Stimulated activated CD8-positive, alpha-beta memory T cell treated with anti-CD3 and anti-CD28 coated beads, Interleukin-2, amount 100 ng/mL, for 48 hours (primary cell): ENCODE measurements around the gene SPECC1.
A peak's percentile ranks its signal among the peaks of the same experiment; 100 is the strongest.
"Not testable (repeated sequence)": the region's sequence is repeated elsewhere in the genome, so short reads cannot be mapped to it uniquely, and the experiment has no call there.

Source experiments
- DNase-seq, 2 donors: peaks; one replicate each; pipeline ENCODE4 v3.0.0-alpha.2; 2020; ENCODE audit warnings: low read depth in 2 of 2

The SPECC1 gene

DNA sequence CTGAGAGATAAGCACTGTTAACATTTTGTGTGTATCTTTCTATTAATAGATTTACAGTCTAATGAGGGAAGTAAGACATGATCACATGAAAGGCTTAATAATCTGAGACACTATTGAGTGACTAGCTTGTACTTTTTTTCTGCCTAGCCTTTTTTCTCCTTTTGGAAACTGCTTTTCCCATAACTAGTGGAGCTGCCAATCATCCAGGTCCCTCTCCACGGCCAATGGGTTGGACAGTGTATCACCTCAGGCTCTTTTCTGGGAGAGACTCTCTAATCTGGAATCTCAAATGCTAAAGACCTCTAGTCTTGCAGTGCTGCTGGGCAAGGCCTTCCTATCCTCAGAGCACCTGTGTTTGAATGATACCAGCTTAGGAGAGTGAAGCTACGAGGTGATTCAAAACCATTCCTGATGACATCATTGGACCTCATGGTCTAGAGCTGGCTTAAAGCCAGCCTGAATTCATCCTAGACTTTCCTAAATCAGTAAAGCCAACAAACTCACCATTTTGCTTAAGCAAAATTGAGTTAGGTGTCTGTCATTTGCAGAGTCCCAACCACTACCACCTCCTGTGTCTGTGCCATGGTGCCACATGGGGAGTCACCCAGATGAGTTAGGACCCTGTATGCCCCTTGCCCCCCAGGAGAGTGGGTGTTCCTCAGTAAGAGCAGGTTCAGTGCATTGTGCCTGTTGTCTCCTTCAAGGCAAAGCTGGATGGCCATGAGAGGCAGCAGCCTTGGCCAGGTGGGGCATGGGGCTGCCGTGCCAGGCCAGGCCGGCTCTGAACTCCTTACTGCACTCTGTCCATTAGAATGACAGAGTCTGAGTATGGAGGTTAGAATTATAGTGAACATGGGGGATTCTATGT lies 62.9 kb downstream of the SPECC1 start:
- DNase-seq, result no peak

DNA sequence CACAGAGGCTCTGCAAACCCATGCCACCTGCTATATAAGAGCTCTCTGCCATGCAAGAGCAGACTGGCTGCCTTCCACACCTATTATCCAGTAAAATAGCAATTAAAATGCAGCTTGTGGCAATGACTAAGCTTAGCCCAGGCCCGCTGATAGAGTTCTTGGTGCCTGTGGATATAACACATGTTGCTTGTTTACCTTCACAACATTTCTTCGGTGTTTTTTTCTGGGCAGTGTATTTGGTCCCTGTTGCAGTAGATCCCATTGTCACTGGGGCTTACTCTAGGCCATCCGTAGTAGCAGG lies 63.5 kb downstream of the SPECC1 start:
- DNase-seq, result no peak

DNA sequence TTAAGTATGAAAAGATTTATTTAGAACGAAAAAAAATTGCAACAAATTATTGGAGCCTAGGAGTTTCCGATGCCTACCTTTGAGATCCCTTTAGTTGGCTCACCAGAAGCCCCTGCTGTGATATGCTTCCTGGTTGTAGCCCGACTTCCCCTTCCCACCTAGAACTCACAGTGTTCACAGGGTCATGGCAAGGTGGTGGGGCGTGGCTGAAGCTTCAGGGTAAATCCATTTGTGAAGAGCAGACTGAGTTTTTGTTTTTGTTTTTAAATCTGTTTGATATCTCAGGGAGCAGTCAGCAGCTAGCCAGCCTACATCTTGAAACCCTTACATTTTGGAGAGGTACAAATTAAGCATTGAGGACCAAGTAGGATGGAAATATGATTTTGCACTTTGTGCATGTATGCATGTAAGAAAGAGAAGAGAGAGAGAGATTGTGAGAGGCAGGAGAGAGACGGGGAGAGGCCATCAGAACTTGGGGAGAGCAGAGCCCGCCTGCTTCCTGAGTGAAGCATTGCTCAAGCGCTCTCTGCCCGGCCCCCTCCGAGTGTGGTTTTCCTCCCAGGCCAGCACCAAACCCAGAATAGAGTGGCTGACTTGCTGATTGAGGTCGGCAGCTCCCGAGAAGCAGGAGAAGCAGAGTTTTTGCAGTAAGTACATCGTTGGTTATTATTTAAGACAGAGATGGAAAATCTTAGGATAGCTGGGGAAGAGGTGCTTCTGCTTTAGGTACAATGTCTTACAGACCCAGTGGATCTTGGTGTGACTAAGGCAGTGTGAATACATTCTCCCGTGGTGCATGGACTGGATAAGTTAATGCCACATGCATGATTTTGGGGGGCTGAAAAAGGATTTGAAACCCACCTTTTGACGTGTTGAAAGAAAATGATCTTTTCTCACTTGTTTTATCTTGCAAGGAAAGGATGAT lies 64.2 kb downstream of the SPECC1 start:
- peak in 1 of 2 donors; percentile 32 for DNase-seq

DNA sequence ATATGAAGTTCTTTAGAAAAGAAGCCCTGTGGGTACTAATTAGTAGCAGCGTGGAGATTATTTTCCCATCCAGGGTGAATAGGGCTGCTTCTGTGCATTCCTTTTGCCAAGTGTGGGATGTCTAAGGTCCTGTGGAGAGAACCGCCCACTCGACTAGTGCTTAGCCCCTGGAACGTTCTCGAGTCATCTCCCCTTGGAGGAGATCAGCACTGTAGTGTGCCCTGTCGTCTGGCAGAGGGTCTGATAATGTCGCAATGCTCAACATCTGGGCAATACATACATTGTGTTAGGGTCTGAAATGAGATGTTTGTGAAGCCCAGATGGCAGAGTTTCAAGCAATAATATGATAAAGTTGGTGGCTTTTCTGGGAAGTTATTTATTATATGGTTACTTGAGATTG lies 64.8 kb downstream of the SPECC1 start:
- DNase-seq, result no peak

DNA sequence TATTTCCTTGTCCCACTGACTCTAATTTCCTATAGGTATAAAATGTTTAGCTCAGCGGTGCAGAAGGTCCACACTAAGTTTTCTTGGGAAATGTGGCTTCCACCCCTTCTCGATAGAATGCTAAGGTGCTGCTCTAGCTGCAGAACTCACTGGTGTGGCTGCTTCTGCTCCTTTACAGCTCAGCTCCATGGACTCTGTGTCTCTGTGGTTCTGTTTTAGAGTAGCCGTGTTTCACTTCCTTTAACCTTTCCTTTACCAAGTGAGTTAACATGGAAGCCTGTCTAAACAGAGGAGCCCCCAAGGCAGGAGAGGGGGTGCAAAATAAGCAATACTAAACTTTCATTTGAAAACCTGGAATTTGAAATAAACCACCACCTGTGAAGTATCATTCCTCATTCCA lies 65.3 kb downstream of the SPECC1 start:
- no peak for DNase-seq

DNA sequence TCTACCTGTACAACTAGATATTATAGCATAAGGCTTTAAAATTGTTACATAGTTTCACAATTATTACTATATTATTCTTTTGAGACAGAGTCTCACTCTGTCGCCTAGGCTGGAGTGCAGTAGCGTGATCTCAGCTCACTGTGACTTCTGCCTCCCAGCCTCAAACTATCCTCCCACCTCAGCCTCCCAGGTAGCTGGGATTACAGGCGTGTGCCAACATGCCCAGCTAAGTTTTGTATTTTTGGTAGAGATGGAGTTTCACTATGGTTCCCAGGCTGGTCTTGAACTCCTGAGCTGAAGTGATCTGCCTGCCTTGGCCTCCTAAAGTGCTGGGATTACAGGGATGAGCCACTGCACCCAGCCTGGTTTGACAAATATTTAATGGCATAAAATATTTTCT lies 67.0 kb downstream of the SPECC1 start:
- not testable (repeated sequence) for DNase-seq

DNA sequence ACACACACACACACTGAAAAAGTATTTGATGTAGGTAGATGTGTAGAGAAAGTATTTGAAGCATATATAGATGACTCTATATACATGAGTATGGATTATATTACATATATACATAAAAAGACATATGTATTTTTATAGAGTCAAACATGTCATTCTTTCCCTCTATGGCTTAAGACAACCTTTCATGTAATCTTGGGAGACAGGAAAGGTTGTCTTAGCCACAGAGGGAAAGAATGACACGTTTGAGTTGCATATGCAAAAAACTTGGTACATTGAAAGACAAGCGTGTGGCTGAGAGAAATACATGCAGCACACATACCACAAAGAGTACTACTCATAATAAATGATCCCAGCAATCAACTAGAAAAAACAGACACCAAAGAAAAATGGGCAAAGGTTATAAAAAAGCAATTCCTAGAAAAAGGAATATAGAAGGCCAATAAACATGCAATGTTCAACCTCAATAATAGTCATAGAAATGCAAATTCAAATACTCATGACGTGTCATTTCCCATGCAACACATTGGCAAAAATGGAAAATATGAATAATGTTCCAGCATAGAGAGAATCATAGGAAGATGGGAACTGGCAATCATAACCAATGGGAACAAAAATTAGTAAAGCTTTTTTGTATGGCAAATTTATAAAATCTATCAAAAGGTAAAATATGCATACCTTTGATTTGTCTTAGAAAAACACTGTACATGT lies 69.0 kb downstream of the SPECC1 start:
- no peak for DNase-seq

DNA sequence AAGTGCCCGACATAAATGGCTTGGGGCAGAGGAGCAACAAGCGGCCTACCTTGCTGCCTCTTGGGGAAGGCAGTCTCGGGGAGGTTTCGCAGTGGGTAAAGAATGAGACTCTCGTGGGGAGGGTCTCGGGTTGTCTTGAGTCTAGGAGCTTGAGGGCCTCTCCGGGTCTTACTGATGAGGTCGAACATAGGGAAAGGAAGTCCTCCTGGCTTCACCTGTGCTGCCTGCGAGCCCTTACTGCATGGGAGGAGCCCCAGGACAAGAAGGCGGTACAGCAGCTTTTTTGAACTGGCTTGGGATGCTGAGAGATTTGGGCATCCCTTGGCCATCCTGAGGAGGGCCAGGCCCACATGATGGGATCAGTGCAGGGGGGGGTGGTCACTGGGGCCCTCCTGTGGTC lies 71.4 kb downstream of the SPECC1 start:
- no peak for DNase-seq

DNA sequence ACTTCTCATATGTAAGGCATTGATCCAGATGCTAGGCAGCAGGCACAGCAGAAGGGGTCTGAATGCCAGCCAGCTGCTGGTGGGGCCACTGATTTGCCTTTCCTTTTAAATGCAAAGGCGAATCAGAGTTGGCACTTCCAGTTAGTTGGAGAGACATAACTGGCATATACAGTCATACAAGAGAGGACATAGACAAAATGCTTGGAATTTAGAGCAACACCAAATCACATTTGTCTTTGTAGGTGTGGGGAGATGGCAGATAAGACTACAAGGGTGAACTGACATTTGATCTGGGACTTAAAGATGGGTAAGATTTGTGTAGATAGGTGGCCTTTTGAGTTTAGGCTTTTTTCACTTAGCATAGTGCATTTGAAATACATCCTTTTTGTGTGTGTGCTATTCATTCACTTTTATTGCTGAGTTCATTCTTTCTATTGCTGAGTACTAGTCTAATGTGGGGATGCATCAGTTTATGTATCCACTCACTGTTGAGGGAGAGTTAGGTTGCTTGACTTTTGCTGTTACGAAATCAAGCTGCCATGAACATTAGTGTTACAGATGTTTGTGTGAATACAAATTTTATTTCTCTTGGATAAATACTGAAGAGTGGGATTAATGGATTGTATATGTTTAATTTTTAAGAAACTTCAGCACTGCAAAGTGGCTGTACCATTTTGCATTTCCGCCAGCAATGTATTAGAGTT lies 74.1 kb downstream of the SPECC1 start:
- no peak for DNase-seq

DNA sequence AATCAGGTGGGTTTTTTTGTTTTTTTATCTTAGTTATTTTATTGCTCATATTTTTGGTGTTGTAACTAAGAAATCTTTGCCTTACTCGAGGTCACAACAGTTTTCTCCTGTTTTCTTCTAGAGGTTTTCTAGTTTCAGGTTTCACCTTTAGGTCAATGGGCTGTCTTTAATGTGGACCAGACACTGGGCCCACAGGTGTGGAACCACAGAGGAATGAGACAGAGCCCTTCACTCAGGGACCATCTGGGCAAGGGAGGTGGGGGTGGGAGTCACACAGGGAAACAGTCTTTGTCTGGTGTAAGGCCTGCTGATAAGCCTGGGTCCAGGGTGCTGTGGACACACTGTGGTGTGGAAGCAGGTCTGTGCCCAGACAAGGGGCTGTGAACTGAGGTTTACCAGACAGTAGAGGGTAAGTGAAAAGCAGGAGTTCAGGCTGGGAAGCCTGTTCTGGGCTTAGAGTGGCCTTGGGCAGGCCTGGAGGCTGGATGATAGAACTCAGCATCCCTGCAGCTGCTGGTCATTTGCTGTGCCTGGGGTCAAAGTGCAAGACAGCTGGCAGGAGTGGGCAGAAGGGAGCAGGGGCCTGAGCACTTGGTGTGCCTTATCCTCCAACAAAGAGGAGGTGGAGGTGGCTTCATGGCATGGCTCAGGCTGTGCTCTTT lies 75.6 kb downstream of the SPECC1 start:
- no peak for DNase-seq

DNA sequence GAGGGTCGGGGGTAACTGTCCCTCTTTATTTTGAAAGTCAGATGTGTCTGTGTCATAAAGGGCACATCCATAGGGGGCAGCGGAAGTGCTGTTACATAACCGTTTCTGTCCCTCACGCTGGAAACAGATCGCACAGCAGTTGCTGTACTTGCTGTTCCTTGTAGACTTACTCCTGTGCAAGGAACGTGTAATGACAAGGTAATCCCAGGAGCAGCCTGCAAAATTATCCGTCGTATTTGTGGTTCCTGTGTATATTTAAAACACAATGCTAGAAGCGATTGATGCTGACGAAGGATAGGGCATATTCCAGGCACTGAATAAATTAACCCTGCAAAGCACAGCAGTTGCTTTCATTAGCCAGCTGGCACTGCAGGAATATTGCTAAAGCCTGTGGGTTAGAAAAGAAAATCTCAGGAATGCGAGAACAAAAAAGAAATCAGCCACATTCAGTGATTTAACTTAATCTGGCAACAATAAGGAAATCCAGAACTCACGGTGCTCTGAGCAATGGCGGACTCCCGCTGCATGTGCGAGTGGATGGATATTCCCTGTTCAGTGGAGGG lies 76.2 kb downstream of the SPECC1 start:
- no peak for DNase-seq

DNA sequence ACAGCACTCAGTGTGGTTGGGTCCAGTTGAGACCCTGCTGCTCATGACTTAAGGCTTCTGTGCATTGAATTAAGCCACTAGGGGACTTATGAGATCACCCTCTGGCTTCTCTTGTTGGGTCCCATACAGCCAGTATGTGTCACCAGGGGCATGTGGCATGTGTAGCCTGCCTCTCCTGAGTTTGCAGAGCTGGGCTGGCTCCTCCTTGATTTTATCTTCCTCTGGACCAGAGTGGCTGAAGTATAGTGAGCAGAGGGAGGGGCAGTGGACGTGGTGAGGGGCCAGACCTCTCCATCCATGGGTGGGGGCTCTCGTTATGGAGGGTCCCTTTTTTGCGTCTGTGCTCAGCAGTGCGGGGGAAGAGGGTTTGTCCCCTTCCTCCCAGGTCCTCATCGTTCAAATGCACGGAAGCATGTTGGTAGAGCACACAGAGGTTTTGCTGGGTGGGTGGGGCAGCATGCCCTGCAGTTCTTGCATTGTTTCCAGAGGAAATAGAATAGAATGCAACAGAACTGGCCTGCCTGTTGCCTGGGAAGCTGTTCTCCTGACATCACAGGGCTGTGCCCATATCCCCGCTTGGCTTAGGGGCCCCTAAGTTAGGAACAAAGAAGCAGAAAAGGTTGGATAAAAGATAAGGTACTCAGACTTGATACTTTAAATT lies 77.4 kb downstream of the SPECC1 start:
- DNase-seq, result no peak

DNA sequence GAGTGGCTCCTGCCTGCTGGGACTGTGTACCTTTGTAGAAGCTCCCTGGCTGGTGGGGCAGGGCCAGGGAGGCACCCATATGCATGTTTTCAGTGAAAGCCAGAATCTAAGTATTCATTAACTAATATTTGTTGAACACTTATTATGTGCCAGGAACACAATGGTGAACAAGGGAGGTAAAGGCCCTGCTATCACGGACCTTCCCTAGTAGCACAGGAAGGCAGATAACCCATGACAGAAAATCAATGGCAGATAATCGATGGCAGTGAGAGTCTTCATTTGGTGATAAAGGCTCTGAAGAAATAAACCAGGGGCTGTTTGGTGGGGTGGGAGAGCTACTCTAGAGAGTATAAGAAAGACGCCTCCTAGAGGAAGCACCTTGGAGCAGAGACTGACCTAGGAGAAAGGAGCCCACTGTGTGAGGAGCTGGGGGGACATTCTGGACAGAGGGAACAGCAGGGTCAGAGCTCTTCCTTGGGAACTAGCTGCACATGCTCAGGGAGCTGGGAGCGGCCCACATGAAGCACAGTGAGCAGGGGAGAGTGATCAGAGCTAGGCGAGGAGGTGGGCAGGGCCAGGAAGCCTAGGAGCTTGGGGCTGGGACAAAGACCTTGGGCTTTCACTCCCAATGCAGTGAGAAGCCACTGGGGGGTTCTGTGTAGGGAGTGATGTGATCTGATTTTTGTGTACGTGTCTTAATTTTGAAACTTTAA lies 78.5 kb downstream of the SPECC1 start:
- DNase-seq, result no peak

DNA sequence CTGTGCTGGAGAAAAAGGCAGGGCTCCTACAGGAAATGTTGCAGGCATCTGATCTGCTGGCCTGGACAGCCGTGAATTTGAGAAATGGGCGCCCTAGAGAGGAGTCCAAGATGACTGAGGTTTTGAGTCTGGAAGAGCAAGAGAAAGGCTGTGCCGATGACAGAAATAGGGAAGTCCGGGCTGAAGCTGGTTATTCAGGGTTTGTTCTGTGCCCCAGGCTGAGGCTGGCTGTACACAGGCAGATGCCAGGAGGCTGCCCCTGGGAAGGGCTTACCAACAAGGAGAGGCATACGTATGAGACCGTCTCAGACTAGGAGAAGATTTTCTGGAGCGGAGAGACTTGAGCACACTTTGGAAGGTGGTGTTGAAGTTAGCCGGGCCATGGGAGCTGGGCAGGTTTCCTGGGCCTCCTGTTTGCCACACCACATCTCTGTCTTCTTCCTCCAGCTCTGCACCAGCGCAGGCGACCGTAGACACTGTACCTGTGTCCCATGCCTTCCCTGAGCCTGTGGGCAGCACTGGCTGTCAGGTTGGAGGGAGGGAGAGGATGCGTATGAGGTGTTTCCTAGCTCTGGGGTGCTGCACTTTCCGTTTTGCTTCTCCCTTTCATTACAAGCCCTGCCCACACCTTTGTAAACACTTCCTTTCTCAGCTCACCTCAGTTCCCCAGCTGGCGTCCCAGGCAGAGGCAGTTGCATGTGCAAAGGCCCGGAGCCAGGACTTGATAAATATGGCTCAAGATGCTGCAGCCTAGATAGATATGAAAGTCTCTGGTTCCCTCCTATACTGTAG lies 80.8 kb downstream of the SPECC1 start:
- no peak for DNase-seq

DNA sequence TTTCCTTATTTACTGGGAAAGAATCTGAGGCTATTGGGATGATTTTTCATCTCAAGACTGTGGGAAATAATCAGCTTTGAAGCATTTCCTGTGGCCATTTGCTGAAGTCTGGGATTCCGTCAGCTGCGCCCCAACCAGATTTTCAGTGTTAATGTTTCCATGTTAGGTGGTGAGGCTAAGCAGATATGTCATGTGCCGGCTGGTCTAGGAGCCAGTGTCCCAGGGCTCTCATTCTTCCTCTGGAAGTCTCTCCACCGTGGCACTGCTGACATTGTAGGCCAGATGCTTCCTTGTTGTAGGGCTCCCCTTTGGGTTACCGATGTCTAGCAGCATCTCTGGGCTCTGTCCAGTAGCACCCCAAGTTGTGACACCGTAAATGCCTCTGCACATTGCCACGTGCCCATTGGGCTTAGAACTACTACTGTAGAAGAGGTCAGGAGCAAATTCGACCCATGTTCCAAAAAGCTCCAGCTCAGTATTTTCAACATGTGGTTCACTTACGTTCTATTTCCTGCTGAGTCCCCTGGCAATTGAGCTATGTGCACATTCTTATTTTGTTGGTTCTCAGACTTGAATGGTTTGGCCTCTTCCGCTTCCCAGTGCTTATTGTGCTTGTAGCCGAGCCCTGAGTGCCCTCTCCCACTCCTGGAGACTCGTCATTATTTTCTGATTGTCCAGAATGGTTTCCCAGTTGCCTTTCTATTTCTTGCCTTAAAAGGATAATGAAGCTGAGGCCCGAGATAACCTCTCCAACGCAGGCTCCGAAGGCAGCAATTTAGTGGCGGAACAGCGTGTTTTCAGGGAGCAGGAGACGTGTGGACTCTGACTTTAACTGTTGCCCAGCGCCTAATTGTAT lies 82.2 kb downstream of the SPECC1 start:
- DNase-seq, result no peak

DNA sequence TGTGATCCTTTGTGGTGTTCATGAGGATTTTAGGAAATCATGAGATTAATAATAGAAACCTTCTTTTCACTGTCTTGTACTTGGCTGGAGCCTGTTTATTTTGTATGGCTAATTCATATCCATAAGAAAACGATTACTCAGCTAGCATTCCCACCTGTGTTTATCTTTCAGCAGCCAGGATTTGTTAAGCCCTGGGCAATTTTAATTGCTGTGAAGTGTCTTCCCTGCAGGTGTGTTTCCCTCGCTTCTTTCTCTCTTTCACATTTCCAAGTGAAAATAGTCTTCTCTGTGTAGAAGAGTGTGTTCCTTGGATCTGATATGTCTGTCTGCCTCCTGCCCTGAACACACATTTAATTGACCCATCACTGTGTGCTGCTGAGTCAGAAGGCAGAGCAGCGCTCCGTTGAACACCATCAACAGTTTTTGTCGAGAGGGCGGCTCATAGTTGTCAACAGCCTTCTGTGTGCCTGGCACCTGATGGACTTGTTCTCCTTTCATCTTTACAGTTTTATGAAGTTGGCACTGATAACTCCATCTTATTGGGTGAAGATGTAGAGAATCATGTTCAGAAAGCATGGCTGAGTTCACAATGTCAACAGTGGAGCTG lies 83.2 kb downstream of the SPECC1 start:
- DNase-seq, result no peak

DNA sequence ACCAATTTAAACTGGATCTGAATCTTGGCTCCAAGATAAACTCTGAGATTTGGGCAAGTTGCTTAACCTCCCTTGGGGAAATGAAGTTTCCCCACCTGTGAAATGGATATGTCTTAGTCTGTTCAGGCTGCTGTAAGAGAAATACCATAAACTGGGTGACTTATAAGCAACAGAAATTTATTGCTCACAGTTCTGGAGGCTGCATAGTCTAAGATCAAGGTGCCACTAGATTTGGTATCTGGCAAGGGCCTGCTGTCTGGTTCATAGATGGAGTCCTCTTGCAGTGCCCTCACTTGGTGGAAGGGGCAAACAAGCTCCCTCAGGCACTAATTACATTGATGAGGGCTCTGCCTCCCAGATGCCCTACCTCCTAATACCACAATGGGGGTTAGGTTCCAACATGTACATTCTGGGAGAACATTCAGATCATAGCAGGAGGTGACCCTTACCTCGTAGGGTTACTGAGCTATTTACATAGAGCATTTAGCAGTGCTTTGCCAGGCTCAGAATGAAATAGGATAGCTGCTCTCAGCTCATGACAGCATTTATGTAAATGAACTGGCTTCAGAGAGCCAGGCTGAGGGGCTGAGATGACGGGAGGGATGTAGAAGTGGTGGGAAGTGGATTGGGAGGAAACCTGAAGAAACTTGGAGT lies 83.9 kb downstream of the SPECC1 start:
- no peak for DNase-seq
